Liver (tissue), 9 donors: ENCODE measurements around the gene TEX53. TPM values are rescaled to one million over a fixed set of nuclear protein-coding genes. Genes with fewer than 3 reads are reported as not detected.

Experiments
- DNase-seq: peaks from one replicate; pipeline ENCODE4 v3.0.0-alpha.2; 2017; ENCODE audit warnings: low spot score
- H3K27ac ChIP-seq, 2 donors: one replicate each; pipeline ENCODE4 v1.7.0; 2013; ENCODE audit warnings: inconsistent platforms in 2 of 2, low read length in 2 of 2, control low read depth in 1 of 2, low read depth in 1 of 2, mild to moderate bottlenecking in 1 of 2
- H3K27me3 ChIP-seq, 4 donors: one replicate each; pipeline versions ENCODE4 v1.6.1 to v1.7.0; 2013; ENCODE audit warnings: low read length in 3 of 4, inconsistent platforms in 1 of 4, mild to moderate bottlenecking in 1 of 4, moderate library complexity in 1 of 4; ENCODE audit not compliant: control insufficient read depth in 4 of 4, insufficient read depth in 4 of 4
- H3K36me3 ChIP-seq, 4 donors: one replicate each; pipeline versions ENCODE4 v1.6.1 to v1.7.0; 2013; ENCODE audit warnings: low read length in 3 of 4, mild to moderate bottlenecking in 3 of 4, low read depth in 1 of 4, moderate library complexity in 1 of 4; ENCODE audit not compliant: control insufficient read depth in 4 of 4, insufficient read depth in 3 of 4
- H3K4me1 ChIP-seq, 4 donors: one replicate each; pipeline versions ENCODE4 v1.6.1 to v1.7.0; 2013; ENCODE audit warnings: low read length in 3 of 4, mild to moderate bottlenecking in 3 of 4, moderate library complexity in 1 of 4; ENCODE audit not compliant: control insufficient read depth in 4 of 4, insufficient read depth in 4 of 4
- H3K4me3 ChIP-seq, 3 donors: one replicate each; pipeline versions ENCODE4 v1.6.1 to v1.7.0; 2013; ENCODE audit warnings: low read length in 3 of 3, control low read depth in 1 of 3, low read depth in 1 of 3, mild to moderate bottlenecking in 1 of 3
- H3K9ac ChIP-seq, 2 donors: one replicate each; pipeline ENCODE4 v1.7.0; 2013; ENCODE audit warnings: low read length in 2 of 2, mild to moderate bottlenecking in 2 of 2, moderate library complexity in 2 of 2, control low read depth in 1 of 2, low read depth in 1 of 2
- H3K9me3 ChIP-seq, 4 donors: one replicate each; pipeline versions ENCODE4 v1.6.1 to v1.7.0; 2013; ENCODE audit warnings: low read length in 3 of 4; ENCODE audit not compliant: control insufficient read depth in 4 of 4
- ATF3 ChIP-seq: IDR thresholded peaks from 2 replicates; pipeline ENCODE4 v1.6.1; 2016; ENCODE audit warnings: antibody characterized with exemption
- CTCF ChIP-seq: fragments of 150-350 bp; IDR thresholded peaks from 2 replicates; pipeline ENCODE4 v1.5.1; 2017; ENCODE audit warnings: improper control_type of control experiment, low read depth, low read length; ENCODE audit not compliant: missing input control
- EGR1 ChIP-seq, 2 donors: IDR thresholded peaks; 2 replicates each; pipeline ENCODE4 v1.6.1; 2016 to 2018; ENCODE audit warnings: antibody characterized with exemption in 2 of 2, low read depth in 2 of 2
- FOXA1 ChIP-seq: IDR thresholded peaks from 2 replicates; pipeline ENCODE4 v1.6.1; 2016; ENCODE audit warnings: antibody characterized with exemption
- FOXA2 ChIP-seq: IDR thresholded peaks from 2 replicates; pipeline ENCODE4 v1.6.1; 2016; ENCODE audit warnings: antibody characterized with exemption
- GABPA ChIP-seq, 2 donors: IDR thresholded peaks in 1 of 2; conservative IDR thresholded peaks in 1 of 2; 2 replicates each; pipeline ENCODE4 v1.6.1; 2016; ENCODE audit warnings: antibody characterized with exemption in 2 of 2, mild to moderate bottlenecking in 1 of 2, moderate library complexity in 1 of 2
- HNF4A ChIP-seq, 2 donors: conservative IDR thresholded peaks; 2 replicates each; pipeline ENCODE4 v1.6.1; 2016; ENCODE audit warnings: antibody characterized with exemption in 2 of 2, mild to moderate bottlenecking in 2 of 2
- HNF4G ChIP-seq: IDR thresholded peaks from 2 replicates; pipeline ENCODE4 v1.6.1; 2016; ENCODE audit warnings: antibody characterized with exemption
- JUND ChIP-seq, 2 donors: IDR thresholded peaks; 2 replicates each; pipeline ENCODE4 v1.6.1; 2016; ENCODE audit warnings: antibody characterized with exemption in 2 of 2
- MAX ChIP-seq: IDR thresholded peaks from 2 replicates; pipeline ENCODE4 v1.6.1; 2016; ENCODE audit warnings: antibody characterized with exemption
- NR2F2 ChIP-seq: IDR thresholded peaks from 2 replicates; pipeline ENCODE4 v1.6.1; 2016; ENCODE audit warnings: antibody characterized with exemption
- RAD21 ChIP-seq, 2 donors: IDR thresholded peaks; 2 replicates each; pipeline ENCODE4 v1.6.1; 2016; ENCODE audit warnings: antibody characterized with exemption in 2 of 2, mild to moderate bottlenecking in 2 of 2
- REST ChIP-seq: IDR thresholded peaks from 2 replicates; pipeline ENCODE4 v1.6.1; 2016; ENCODE audit warnings: antibody characterized with exemption, mild to moderate bottlenecking
- RXRA ChIP-seq, 2 donors: IDR thresholded peaks; 2 replicates each; pipeline ENCODE4 v1.6.1; 2017 to 2018; ENCODE audit warnings: antibody characterized with exemption in 2 of 2, mild to moderate bottlenecking in 1 of 2
- SP1 ChIP-seq: IDR thresholded peaks from 2 replicates; pipeline ENCODE4 v1.6.1; 2018; ENCODE audit warnings: antibody characterized with exemption, mild to moderate bottlenecking
- TAF1 ChIP-seq: conservative IDR thresholded peaks from 2 replicates; pipeline ENCODE4 v1.6.1; 2016; ENCODE audit warnings: antibody characterized with exemption, mild to moderate bottlenecking
- YY1 ChIP-seq: IDR thresholded peaks from 2 replicates; pipeline ENCODE4 v1.6.1; 2016; ENCODE audit warnings: antibody characterized with exemption, mild to moderate bottlenecking
- ZBTB33 ChIP-seq: IDR thresholded peaks from 2 replicates; pipeline ENCODE4 v1.6.1; 2016; ENCODE audit warnings: antibody characterized with exemption
- WGBS: extraction: QIAGEN DNeasy Blood & Tissue Kit; methylation state at CpG from one replicate; pipeline ENCODE4 v1.1.7; 2013; 5-methylcytosine and 5-hydroxymethylcytosine counted together
- polyA plus RNA-seq, 2 donors: library from polyadenylated mRNA; stranded (reverse) in 1 of 2; unstranded in 1 of 2; fragments of 200-250 nt in 1 of 2; fragments of >200 nt in 1 of 2; fragmentation: Nextera tagmentation in 1 of 2; extraction: Ambion mirVana in 1 of 2; gene quantifications; one replicate each; pipeline versions ENCODE4 v1.2.1 to v1.2.3, GENCODE V29; 2013 to 2015
- total RNA-seq, 2 donors: library from RNA; depleted of rRNA; stranded (reverse); fragments of >200 nt; gene quantifications; one replicate each; pipeline ENCODE4 v1.2.3, GENCODE V29; 2014
- donor health status: healthy.
- donor health status: healthy.
- donor health status: healthy.
- donor health status: healthy.
- donor health status: healthy.

TEX53 gene
- total and polyA plus RNA-seq, 4 donors: not detected

GRCh38 chr9:114612272-114612923 is 45.2 kb downstream of the TEX53 start:
- no peaks in the 10 kb centered on the region for H3K36me3 ChIP-seq
- no peak overlapping the region for H3K27ac ChIP-seq
- H3K27me3 ChIP-seq: no peaks in the 10 kb centered on the region
- peaks cover 0 to 19% (median 6%) of the 10 kb centered on the region in 4 donors for H3K4me1 ChIP-seq
- peak overlapping the region in 1 of 3 donors; percentile 87 for H3K4me3 ChIP-seq
- H3K9ac ChIP-seq: peak overlapping the region in 1 of 2 donors; percentile 68
- 70% methylated on average over 4 of the region's 4 CpGs for WGBS
- no peaks in the 10 kb centered on the region for H3K9me3 ChIP-seq
- TF ChIP-seq SP1 (no peak), JUND (IDR thresholded peaks at IDR 0.05) (no peak), HNF4A (conservative IDR thresholded peaks at IDR 0.05) (no peak), RAD21 (IDR thresholded peaks at IDR 0.05) (no peak), HNF4G (no peak), EGR1 (IDR thresholded peaks at IDR 0.05; ENCODE audit: low read depth in 2 of 2) (no peak)
- DNase-seq: no peak

GRCh38 chr9:114611516-114612271 is 45.9 kb downstream of the TEX53 start:
- Histone ChIP-seq H3K36me3 (no peaks in the 10 kb centered on the region), H3K27me3 (no peaks in the 10 kb centered on the region), H3K4me1 (peaks cover 0 to 26% (median 10%) of the 10 kb centered on the region in 4 donors), H3K9me3 (no peaks in the 10 kb centered on the region), H3K4me3 (peak overlapping the region; percentile 69 to 87 (median 71)), H3K9ac (peak overlapping the region in 1 of 2 donors; percentile 68), H3K27ac (peak overlapping the region; percentile 78 to 79)
- 7% methylated on average over 58 of the region's 58 CpGs for WGBS
- peak; percentile 40 for DNase-seq
- TF ChIP-seq FOXA2 (no peak), EGR1 (IDR thresholded peaks at IDR 0.05; ENCODE audit: low read depth in 2 of 2) (no peak), FOXA1 (no peak), RXRA (IDR thresholded peaks at IDR 0.05) (no peak), NR2F2 (no peak), YY1 (no peak), GABPA (IDR thresholded peaks at IDR 0.05 in 1 of 2, conservative IDR thresholded peaks at IDR 0.05 in 1 of 2) (no peak), HNF4G (no peak), RAD21 (IDR thresholded peaks at IDR 0.05) (no peak), TAF1 (no peak), CTCF (no peak), REST (no peak), ZBTB33 (no peak), JUND (IDR thresholded peaks at IDR 0.05) (no peak), ATF3 (no peak), HNF4A (conservative IDR thresholded peaks at IDR 0.05) (no peak), MAX (no peak), SP1 (no peak)
